LHCN-M2 (cell line): ENCODE results near the gene PRKAG2. TPM values are rescaled to one million over a fixed set of nuclear protein-coding genes. Genes with fewer than 3 reads are reported as not detected.

Experiments
- DNase-seq: peaks from one replicate; pipeline ENCODE4 v3.0.0-alpha.2; 2012; ENCODE audit warnings: low read depth
- total RNA-seq: library from RNA; depleted of rRNA; stranded (reverse); fragments of >200 nt; gene quantifications from 2 replicates; pipeline ENCODE4 v1.2.3, GENCODE V29; 2014

Gene PRKAG2
- total RNA-seq, 1 experiment from 2014 or later, result 24.2 TPM

DNA sequence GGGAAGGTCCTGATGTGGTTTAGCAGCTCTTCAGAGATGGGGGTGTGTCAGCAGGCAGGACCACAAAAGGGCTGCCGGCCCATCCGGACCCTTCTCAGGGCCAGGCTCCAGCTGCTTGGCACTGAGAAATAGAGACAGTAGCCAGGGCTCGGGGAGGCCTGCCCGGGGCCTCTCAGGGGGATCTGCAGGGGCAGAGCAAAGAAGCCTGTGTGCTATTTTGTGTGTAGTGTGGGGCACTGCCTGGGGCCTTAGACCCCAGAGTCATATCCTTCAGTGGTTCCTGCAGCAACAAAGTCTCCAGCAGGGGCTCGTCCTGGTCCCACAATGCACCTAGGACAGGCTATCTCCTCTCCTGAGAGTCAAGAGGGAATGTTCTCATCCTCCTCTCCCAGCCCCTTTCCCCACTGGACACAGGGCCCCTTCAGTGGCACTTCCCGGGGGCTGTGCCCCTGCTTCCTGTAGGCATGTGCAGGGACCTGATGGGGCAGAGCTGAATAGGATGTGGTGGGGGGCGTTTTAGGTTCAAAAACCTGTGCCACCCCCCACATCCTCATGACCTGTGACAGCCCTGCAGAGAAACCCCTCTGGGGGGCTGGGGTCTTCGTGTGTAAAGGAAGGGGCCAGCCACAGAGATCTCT lies 197.7 kb downstream of the PRKAG2 start:
- DNase-seq, result no peak

DNA sequence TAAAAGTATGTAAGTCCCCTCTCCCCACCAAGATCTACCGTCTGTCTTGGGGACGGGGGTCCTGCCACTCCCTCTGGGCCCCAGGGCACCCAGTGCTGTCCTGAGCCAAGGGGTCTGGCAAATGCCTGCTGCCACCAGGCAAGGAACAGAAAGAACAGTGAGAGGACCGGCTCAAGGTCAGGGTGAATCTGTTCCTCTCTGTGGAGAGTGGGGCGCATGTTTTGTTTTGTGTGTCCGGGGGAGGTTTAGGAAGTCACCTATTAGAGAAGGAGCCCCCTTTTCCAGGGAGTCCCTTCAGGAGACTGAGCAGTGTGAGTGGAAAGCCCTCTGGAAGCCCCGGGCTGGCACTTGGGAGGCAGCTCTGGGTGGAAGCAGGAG lies 198.7 kb downstream of the PRKAG2 start:
- DNase-seq, result no peak

DNA sequence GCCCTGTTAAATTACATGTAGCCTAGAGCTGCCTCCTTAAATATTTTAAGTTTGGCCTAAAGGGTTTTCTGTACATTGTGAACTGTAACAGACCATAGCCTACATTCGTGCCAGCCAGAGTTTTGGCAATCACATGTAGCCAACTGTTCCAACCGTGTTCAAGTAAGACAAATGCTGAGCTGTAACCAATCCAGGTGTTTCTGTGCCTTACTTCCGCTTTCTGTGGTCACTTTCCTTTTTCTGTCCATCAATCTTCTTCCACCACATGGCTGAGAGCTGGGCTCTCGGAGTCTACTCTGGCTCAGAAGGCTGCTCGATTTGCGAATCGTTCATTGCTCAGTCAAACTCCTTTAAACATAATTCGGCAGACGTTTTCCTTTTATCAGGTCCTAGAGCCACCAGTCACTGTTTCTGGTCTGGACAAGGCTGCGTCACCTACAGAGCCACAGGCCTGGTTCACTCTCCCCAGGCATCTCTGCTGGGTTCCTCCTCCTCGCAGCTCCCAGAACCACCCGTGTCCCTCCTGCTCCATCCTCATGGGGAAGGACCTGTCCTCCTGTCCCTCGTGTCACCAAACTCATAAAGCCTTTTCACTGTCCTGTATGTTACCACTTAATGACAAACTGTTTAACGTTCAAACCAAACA lies 199.2 kb downstream of the PRKAG2 start:
- DNase-seq, result no peak

DNA sequence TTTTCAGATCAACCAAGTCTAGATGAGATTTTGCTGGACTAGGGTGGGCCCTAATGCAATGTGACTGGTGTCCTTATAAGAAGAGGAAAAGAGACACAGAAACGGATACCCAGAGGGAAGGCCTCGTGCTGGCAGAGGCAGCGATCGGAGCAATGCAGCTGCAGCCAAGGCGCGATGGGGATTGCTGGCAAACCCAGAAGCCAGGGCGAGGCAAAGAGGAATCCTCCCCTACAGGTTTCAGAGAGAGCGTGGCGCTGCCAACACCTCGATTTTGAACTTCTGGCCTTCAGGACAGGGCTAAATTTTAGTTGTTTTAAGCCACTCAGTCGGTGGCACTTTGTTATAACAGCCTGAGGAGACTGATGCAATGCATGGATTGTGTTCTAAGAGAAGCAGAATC lies 200.2 kb downstream of the PRKAG2 start:
- no peak for DNase-seq

DNA sequence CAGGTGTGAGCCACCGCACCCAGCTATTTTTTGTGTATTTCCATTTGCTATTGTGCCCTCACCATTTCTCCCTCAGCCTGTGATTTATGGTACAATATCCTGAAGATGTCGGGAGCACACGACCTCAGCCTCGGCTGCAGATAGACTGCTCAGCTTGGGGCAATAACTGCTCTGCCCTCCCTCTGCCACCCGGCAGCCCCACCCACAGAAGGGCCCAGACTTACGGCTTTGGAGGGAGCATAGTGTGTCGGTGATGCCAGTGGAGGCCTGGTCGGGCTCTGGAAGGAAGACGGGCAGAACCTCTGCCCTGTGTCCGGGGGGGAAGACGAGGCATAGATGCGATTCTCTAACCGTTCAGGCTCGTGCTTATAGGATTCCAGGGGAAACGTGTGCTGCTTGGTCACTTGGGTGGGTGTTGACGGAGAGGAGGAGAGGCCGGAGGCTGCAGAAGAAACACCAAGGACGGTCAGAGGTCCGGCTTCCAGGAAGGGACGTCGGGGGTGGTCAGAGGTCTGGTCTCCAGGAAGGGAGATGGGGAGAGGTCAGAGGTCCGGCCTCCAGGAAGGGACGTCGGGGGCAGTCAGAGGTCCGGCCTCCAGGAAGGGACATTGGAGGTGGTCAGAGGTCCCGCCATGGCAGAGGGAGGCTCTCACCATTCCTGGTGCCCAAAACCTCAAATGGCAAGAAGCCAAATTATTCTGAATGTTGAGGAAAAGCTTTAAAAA lies 201.6 kb downstream of the PRKAG2 start:
- DNase-seq, result no peak

DNA sequence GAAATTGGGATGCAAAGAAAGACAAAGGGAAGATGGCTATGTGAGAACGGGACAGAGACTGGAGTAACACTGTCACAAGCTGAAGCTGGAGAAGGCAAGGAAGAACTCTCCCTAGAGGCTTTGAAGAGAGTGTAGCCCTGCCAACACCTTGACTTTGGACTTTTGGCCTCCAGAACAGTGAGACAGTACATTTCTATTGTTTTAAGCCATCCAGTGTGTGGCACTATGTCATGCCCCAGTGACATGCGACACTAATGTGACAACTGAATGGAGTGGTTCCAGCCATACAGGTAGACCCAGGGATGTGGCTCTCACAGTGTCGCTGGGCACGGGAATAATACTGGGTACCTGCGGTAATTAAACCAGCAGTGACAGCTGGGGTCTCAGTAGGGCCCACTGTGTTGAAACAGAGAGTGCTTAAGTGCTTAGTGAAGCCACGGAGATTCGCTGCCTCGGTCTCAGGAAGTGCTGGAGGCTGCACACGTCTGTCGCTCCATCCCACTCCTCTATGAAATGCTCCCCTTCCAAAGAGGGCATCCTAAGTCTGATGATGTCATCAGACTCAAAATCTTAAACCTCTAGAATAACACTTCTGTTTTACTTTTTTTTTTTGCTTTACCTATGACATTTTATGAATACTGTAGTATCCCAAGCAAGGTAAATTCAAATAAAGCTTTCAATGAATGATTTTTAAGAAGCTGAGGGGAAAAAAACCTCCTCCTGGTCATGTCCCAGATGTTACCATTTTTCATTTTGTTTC lies 202.6 kb downstream of the PRKAG2 start:
- no peak for DNase-seq

DNA sequence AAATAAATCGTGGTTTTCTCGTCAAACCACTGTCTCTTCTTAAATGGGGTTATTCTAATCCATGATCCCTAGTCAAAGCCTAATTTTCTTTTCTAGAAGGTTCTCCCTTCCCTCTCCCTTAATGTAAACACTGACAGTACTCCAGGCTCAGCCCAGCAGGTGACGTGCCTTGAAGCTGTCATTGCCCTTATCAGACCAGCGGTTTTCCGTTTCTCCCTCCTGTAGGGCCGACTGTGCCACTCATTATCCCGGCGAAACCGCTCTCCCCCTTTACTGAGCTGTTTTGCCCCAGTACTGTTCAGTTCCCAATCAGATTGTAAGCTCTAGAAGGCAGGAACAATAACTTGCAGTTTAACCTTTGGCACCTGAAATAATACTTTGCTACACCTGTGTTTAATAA lies 203.7 kb downstream of the PRKAG2 start:
- no peak for DNase-seq

DNA sequence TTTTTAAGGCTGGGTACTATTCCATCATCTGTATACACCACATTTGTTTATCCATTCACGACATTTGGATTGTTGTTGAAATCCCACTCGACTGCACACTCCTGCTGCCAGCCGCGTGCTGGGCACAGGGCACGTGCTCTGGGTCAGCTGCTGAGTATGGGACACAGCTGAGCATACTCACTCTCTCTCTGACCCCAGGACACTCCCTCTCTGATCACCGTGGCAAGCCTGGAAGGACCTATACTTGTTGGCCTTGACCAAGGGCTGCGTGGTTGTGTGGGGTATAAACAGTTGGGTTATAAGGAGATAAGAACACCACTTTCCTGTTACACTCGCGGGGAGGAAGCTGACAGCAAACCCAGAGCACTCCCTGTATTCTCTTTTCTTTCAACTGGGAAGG lies 204.2 kb downstream of the PRKAG2 start:
- no peak for DNase-seq

DNA sequence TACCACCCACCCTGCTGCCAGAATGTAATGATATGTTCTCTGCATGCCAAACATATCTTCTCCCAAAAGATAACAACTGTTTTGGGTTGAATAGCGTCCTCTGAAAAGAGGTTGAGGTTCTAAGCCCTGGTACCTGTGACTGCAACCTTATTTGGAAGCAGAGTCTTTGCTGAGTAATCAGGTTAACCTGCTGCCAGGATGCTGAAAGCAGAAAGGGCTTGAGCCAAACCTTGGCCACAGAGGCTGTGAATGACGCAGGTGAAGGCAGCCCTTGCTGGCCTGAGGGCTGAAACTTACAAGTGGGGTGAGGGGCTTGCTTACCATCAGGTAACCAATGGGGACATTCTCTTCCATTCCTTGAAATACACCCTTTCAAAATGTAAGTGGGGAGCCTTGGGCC lies 205.4 kb downstream of the PRKAG2 start:
- no peak for DNase-seq

DNA sequence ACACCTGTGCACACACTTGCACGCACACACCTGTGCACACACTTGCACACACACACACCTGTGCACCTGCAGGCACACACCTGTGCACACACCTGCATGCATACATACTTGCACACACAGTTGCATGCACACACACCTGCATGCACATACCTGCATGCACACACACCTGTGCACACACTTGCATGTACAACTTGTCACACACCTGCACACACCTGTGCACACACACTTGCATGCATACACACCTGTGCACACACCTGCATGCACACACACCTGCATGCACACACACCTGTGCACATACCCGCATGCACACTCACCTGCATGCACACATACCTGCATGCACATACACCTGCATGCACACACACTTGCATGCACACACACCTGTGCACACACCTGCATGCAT lies 207.2 kb downstream of the PRKAG2 start:
- no peak for DNase-seq

DNA sequence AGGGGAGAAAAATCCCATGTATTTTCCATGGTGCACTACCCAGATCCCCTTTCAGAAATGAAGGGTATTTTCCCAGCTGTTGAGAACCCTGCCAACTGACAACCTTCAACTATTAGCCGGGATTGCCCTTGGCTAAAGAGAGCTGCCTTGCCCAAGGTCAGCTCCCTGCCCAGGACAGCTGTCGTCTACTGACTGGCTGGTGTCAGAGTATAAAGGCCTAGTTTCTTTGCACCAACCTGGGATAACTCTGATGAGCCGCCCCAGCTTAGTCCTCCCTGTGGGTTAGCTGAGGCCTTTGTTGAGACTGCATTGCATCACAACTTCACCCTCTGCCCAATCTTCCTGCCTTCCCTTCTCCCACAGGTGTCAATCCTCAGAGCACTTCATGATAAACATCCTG lies 210.0 kb downstream of the PRKAG2 start:
- peak; percentile 78 for DNase-seq

DNA sequence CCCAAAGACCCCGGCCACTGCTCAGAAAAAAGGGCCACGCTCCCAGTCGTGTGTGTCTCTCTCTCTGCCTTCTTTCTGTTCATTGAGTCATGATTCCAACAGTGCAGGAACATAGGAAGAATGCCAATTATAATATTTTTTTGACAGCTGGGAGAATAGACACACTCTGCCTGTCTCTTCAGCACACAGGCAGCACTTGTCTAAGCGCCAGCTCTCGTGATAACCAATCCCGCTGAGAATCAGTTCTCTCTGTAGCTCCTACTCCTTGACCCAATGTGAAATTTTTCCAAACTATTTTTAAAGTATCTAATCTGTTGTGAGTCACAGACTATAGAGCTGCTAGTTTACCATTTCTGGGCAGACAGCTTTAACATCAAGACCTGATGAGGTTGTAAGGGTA lies 211.5 kb downstream of the PRKAG2 start:
- peak; percentile 99 for DNase-seq

DNA sequence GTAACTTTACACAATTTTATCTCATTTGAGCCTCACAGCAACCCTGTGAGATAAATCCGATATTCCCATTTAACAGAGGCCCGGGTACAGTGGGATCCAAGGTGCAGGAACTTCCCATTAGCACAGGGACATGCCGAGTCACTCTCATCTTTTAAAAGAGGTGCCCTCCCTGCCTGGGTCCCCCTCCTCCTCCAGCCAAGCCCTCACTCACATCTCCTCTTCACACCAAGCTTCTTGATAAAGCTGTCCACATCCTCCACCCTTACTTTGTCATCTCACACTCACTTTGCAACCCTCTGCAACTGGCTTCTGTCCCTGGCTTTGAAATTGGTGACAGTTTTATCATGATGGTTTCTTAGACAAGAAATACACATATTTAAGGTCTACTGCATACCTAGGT lies 212.6 kb downstream of the PRKAG2 start:
- DNase-seq, result no peak

DNA sequence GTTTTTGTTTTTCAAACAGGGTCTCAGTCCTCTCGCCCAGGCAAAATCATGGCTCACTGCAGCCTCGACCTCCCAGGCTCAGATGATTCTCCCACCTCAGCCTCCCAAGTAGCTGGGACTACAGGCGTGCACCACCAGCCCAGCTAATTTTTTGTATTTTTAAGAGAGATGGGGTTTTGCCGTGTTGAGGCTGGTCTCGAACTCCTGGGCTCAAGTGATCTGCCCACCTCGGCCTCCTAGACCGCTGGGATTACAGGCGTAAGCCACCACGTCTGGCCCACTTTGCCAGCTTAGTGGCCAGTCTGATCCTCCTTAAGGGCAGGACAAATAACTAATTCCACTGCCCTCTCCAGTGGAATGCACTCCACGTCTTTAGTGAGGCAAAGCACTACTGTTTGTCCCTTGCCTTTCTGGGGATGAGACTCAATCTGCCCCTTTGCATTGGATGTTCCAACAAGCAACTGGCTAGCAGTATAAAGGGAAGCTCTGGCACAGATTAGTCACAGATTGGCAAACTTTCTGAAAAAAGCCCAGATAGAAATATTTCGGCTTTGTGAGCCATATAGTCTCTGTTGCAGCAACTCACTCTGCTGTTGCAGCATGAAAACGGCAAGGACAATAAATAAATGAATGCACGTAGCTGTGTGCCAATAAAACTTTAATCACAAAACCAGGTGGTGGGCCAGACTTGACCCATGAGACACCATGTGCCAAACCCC lies 213.4 kb downstream of the PRKAG2 start:
- peak; percentile 54 for DNase-seq

DNA sequence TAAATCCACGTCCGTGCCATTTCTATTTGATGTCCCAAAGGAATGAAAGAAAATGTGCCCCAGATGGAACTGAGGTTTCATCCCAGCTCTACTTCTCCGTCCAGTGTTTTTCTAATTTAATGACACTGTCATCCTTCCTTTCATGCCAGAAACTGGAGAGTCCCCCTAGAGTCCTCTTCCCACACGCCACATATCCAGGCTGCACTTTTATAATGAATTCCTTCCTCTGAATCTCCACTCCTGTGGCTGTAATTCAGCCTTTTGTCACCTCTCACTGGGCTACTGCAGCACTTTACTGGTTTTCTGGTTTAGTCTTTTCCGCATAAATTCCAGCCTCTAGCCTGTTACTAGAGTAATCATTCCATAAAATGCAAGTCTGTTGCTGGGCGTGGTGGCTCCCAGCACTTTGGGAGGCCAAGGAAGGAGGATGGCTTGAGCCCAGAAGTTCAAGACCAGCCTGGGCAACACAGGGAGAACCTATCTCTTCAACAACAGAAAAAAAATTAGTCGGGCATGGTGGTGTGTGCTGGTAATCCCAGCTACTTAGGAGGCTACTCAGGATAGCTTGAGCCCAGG lies 214.6 kb downstream of the PRKAG2 start:
- no peak for DNase-seq

DNA sequence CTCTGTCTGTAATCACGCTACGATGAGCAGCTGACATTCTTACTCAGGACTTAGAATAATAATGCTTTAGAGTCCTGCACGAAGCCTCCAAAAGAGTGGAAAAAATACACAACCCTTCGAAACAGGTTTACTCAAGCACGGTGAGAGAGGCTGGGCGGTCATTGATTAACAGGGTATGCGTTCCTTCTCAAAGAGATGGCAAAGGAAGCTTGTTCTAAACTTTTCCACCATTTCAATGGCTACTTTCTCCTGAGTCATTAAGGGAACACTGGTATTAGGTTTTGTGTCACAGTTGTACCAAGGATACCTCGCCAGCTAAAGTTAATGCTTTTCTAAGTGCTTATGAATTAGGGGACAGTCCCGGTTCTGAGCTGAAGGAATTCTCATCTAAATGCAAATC lies 215.3 kb downstream of the PRKAG2 start:
- no peak for DNase-seq

DNA sequence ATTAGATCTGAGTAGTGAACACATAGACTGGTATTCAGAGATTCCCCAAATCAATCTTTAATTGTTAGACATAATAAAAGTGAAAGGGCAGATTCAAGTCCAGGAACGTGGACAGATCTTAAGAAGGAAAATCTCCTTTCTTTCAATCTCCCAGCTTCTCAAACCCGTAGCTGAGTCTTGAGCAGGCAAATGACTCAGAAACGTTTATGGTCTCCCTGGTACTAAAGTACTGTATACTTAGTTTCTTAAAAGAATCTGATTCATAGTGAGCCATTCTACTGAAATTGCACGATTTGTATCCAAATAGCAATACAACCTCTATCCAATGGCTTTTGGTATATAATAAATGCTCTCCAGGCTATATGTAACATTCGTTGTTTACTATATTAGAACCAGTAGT lies 216.8 kb downstream of the PRKAG2 start:
- DNase-seq, result no peak

DNA sequence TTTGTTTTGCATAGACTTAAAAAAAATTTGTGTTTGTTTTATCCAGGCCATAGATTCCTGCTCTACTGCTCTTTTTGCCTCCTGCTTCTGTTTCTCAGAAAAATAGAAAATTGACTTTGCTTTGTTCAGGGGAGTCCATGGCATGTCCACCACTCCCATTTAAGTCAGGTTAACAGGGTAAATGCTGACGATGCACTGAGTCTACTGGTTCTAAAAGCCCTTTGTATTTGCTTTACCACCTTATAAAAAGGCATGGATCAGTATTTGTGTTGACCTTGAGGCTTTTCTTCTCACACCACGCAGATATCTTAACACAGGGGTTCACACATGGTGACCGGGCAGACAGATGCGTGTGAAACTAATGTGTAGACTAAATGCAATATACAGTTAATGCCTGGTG lies 217.7 kb downstream of the PRKAG2 start:
- no peak for DNase-seq

DNA sequence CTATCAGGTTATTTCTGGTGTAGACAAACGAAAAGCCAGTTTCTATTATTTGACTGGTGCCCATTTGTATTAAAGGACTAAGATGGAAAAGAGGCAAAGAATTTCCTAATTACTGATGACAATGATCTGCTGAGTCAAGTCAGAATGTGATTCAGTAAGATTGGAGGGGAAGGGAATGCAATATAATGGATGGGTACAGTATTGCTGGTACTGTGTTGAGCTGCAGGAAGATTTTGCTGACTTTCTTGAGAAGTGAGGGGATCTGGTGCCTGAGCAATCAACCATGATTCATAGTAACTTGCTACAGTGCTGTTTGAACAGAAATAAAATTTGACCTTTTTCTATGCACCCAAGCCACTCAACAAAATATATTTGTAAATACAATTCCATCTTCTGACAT lies 218.1 kb downstream of the PRKAG2 start:
- no peak for DNase-seq

DNA sequence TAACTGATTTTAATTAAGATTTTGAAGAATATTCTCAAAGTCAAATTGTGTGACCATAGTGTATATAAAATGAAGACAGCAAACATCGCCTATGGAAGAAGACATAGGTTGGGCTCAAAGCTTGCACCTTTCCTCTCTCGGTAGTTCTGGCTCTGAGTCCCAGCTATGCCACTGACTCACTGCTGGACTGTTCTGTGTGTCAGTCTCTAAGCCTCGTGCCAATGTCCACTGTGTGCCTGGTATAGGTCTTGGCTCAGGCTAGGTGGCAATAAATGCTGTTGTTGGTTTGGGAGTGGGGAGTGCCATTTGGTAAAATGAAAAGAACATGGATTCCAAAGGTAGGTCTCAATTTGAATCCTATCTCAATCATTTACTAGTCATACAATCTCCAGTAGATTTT lies 219.7 kb downstream of the PRKAG2 start:
- DNase-seq, result no peak

DNA sequence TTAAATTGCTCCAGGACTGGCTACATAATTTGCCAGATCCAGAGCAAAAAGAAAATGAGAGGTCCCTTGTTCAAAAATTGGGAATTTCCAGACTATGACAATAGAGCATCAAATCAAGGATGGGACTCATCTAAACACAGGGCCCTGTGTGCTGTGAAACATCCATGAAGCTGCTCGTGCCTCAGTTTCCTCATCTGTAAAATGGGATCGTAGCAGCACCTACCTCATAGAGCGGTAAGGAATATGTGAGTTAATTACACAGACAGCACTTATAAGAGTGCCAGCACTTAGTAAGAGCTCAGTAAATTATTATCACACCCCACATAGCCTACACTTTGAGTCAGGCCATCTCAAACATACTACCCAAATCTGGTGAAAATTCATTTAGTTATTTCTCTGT lies 221.4 kb downstream of the PRKAG2 start:
- no peak for DNase-seq
